Left kidney (tissue), 2 donors: Measurements from ENCODE around the gene DRD1. TPM values are rescaled to one million over a fixed set of nuclear protein-coding genes. Genes with fewer than 3 reads are reported as not detected.
A peak's percentile ranks its signal among the peaks of the same experiment; 100 is the strongest.
"Not testable (repeated sequence)": the region's sequence is repeated elsewhere in the genome, so short reads cannot be mapped to it uniquely, and the experiment has no call there.

Experiments
- DNase-seq: peaks from one replicate; pipeline ENCODE4 v3.0.0-alpha.2; 2013
- polyA plus RNA-seq: library from polyadenylated mRNA; unstranded; fragments of 120-200 nt; gene quantifications from one replicate; pipeline ENCODE4 v1.2.1, GENCODE V29; 2013; ENCODE audit not compliant: insufficient read length

DRD1 gene
- polyA plus RNA-seq, 1 donor: not detected

- not testable (repeated sequence) for DNase-seq
These were observed 19.4 kb downstream of the DRD1 start for GRCh38 chr5:175424594-175424993.

- DNase-seq: no peak
These were observed 21.9 kb downstream of the DRD1 start for GRCh38 chr5:175422058-175422457.

DNA sequence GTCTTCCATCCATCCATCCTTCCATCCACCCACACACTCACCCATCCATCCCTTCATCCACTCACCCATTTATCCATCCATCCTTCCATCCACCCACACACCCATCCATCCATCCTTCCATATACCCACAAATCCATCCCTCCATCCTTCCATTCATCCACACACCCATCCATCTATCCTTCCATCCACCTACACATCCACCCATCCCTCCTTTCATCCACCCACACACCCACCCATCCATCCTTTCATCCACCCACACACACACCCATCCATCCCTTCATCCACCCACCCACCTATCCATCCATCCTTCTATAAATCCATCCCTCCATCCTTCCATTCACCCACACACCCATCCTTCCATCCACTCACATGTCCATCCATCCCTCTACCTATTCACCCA lies 23.6 kb downstream of the DRD1 start:
- DNase-seq: no peak

DNA sequence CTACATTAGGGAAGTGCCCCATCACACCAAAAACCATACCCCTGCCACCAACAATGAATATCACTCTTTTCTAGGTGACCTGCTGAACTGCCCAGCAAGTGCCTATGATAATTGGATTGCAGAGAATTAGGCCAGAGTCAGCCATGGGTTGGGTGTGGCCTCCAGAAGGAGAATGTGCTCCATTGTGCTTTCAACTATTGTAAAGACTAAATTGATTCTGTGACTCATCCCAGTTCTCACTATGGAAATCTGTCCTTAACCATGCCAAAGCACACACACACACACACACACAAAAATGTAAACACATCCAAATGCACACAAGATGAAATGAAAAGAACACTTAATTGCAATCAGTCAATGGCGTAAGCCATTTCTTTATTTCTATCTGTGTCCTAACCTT lies 25.7 kb downstream of the DRD1 start:
- no peak for DNase-seq

- DNase-seq: no peak
These were observed 26.6 kb downstream of the DRD1 start for GRCh38 chr5:175417384-175417783.

DNA sequence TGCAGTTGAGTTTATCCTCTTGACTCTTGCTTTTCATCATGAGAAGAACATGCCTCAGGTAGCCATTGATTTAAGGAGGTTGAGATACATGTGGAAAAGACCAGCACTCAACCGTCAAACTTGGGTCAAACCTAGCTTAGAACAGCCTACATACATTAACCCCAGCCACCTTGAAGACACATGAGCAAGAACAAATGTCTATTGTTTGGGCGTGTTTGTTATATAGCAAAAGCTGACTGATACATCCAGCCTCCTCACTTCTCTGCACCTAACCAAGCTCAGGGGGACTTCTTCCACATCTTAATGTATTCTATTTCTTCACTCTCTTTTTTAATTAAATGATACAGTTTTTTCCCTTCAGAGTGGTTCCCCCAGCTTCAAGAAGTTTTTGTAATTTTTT lies 28.7 kb downstream of the DRD1 start:
- DNase-seq: no peak

DNA sequence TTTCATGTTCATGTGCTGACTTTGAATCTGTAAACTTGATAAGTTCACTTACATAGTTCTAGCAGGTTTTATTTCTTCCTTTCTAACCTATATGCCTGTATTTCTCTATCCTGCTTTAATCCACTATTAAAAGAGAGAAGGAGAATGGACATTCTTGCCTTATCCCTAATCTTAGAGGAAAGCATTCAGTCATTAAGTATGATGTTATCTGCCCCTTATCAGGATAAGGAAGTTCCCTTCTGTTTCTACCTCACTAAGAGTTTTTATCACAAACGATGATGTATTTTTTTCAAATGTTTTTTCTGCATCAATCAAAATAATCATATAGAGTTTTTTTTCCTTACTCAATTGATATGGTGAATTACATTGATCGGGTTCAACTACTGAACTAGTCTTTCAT lies 33.1 kb downstream of the DRD1 start:
- DNase-seq: no peak

DNA sequence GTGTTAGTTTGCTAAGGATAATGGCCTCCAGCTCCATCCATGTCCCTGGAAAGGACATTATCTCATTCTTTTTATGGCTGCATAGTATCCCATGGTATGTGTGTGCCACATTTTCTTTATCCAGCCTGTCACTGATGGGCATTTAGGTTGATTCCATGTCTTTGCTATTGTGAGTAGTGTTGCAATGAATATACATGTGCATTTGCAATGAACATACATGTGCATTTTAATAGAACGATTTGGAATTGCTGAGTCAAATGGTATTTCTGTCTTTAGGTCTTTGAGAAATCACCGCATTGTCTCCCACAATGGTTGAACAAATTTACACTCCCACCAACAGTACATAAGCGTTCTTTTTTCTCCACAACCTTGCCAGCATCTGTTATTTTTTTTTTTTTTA lies 37.7 kb downstream of the DRD1 start:
- DNase-seq: no peak

DNA sequence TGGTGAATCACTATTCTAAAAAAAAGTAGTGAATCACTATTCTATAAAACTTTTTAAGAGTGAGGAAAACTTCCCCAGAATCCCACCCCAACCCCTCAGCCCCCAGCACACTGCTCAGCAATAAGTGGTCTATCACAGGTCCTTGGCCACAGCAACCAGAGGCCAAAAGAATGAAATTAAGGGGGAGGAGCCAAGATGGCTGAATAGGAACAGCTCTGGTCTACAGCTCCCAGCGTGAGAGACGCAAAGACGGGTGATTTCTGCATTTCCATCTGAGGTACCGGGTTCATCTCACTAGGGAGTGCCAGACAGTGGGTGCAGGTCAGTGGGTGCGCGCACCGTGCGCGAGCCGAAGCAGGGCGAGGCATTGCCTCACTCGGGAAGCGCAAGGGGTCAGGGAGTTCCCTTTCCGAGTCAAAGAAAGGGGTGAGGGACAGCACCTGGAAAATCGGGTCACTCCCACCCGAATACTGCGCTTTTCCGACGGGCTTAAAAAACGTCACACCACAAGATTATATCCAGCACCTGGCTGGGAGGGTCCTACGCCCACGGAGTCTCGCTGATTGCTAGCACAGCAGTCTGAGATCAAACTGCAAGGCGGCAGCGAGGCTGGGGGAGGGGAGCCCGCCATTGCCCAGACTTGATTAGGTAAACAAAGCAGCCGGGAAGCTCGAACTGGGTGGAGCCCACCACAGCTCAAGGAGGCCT lies 46.2 kb downstream of the DRD1 start:
- not testable (repeated sequence) for DNase-seq

GRCh38 chr5:175395430-175395829 lies 48.6 kb downstream of the DRD1 start:
- DNase-seq: not testable (repeated sequence)

DNA sequence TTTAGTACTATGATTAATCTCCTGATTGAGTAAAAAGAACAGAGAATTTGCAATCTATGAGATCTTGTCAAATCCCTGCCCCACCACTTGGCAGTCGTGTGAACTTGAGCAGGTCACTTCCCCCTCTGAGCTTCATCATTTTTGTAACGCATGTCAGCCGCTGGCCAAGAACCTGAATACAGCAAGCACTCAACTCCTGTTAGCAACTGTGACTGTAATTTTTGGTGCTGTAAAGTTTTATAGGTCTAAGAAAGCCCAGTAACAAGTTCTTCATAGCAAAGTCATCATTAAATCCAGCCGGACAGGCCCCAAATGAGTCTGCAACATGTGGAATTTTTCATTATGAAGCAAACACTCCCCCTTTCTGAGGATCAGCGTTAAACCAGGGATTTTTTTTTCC lies 49.4 kb downstream of the DRD1 start:
- DNase-seq: peak; percentile 2

- DNase-seq: no peak
These were observed 50.1 kb downstream of the DRD1 start for GRCh38 chr5:175393897-175394296.

DNA sequence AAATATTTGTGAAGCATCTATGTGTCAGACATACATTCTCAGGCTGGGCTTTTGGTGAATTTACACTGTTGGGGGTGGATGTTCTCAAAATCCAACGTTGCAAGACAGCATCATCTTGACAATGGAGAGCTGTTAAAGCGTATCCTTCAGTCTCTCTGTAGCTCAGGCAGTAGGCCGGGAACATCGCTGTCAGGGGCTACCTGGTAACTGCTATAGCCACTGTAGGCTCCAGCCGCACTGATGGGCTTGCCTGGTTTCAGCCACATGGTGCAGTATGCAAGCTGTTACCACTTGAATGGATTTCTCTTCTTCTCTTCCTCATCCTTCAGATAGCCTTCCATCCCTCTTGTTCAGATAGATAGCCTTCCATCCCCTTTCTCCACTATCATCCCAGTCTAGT lies 51.7 kb downstream of the DRD1 start:
- no peak for DNase-seq

DNA sequence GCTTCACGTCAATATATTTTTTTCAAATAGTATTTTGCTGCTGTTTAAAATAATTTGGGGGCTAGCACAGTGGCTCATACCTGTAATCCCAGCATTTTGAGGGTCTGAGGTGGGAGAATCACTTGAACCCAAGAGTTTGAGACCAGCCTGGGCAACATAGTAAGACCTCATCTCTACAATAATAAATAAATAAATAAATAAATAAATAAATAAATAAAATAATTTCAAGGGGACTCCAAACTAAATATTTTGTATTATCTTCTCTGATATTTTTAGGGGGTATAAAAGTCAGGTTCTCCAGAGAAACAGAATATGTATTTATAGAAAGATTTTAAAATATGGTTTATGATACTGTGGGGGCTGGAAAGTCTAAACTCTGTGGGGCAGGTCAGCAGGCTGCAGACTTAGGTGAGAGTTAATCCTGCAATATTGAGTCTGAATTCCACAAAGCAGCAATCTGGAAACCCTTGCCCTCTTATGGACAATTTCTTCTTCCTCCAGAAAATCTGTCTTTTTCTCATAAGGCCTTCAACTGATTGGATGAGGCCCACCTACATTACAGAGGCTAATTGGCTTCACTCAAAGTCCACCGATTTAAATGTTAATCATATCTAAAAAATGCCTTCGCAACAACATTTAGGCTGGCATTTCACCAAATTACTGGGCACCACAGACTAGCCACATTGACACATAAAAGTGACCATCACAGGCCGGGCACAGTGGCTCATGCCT lies 53.5 kb downstream of the DRD1 start:
- no peak for DNase-seq

Other genes starting within 250 kb of the DRD1 start
- gene SFXN1, start 34.4 kb upstream of the DRD1 start, polyA plus RNA-seq: 61.4 TPM
- gene HRH2, start 213.9 kb upstream of the DRD1 start, polyA plus RNA-seq: 2.6 TPM